ENCODE measurements around the gene PELI1.

- TF ChIP-seq, protein P1, sequence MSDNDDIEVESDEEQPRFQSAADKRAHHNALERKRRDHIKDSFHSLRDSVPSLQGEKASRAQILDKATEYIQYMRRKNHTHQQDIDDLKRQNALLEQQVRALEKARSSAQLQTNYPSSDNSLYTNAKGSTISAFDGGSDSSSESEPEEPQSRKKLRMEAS (IDR thresholded peaks at IDR 0.05; ENCODE audit: low read depth, low read length) = no peak
- no peak for TF ChIP-seq CTCF (IDR thresholded peaks at IDR 0.05; ENCODE audit: low read depth, low read length)
Measured at GRCh38 chr2:64094663-64095382, 49.4 kb downstream of the PELI1 start.

Data from NB4 (cell line).